ENCODE data around the gene NLRP6.
"Not testable (repeated sequence)": the region's sequence is repeated elsewhere in the genome, so short reads cannot be mapped to it uniquely, and the experiment has no call there.

NLRP6 gene

GRCh38 chr11:315516-315994, 37.3 kb downstream of the NLRP6 start:
- Histone ChIP-seq H3K9me3 (ENCODE audit: severe bottlenecking) (no peaks in the 10 kb centered on the region), H3K4me1 (ENCODE audit: insufficient read depth, poor library complexity, severe bottlenecking) (peaks cover 20% of the 10 kb centered on the region), H3K4me3 (ENCODE audit: severe bottlenecking) (peak overlapping the region; percentile 48), H3K36me3 (ENCODE audit: low read depth) (peaks cover 17% of the 10 kb centered on the region), H3K27ac (ENCODE audit: poor library complexity, severe bottlenecking) (no peak overlapping the region), H3K27me3 (ENCODE audit: insufficient read depth, poor library complexity, severe bottlenecking) (no peaks in the 10 kb centered on the region)
- ATAC-seq (ENCODE audit: low read depth): no peak
- TF ChIP-seq, protein P1, sequence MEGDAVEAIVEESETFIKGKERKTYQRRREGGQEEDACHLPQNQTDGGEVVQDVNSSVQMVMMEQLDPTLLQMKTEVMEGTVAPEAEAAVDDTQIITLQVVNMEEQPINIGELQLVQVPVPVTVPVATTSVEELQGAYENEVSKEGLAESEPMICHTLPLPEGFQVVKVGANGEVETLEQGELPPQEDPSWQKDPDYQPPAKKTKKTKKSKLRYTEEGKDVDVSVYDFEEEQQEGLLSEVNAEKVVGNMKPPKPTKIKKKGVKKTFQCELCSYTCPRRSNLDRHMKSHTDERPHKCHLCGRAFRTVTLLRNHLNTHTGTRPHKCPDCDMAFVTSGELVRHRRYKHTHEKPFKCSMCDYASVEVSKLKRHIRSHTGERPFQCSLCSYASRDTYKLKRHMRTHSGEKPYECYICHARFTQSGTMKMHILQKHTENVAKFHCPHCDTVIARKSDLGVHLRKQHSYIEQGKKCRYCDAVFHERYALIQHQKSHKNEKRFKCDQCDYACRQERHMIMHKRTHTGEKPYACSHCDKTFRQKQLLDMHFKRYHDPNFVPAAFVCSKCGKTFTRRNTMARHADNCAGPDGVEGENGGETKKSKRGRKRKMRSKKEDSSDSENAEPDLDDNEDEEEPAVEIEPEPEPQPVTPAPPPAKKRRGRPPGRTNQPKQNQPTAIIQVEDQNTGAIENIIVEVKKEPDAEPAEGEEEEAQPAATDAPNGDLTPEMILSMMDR (IDR thresholded peaks at IDR 0.05; ENCODE audit: poor library complexity, severe bottlenecking): no peak
- DNase-seq (ENCODE audit: low spot score): no peak

- TF ChIP-seq, protein P1 (IDR thresholded peaks at IDR 0.05; ENCODE audit: poor library complexity, severe bottlenecking): no peak
- Histone ChIP-seq H3K9me3 (ENCODE audit: severe bottlenecking) (no peaks in the 10 kb centered on the region), H3K27me3 (ENCODE audit: insufficient read depth, poor library complexity, severe bottlenecking) (no peaks in the 10 kb centered on the region), H3K27ac (ENCODE audit: poor library complexity, severe bottlenecking) (no peak overlapping the region), H3K36me3 (ENCODE audit: low read depth) (peaks cover 17% of the 10 kb centered on the region), H3K4me3 (ENCODE audit: severe bottlenecking) (peak overlapping the region; percentile 48), H3K4me1 (ENCODE audit: insufficient read depth, poor library complexity, severe bottlenecking) (peaks cover 20% of the 10 kb centered on the region)
- ATAC-seq (ENCODE audit: low read depth): no peak
- DNase-seq (ENCODE audit: low spot score): peak; percentile 60
Observed at GRCh38 chr11:316031-316701, 38.0 kb downstream of the NLRP6 start.

- no peak overlapping the region for H3K27ac ChIP-seq (ENCODE audit: poor library complexity, severe bottlenecking)
- H3K9me3 ChIP-seq (ENCODE audit: severe bottlenecking): no peaks in the 10 kb centered on the region
- H3K4me1 ChIP-seq (ENCODE audit: insufficient read depth, poor library complexity, severe bottlenecking): peaks cover 20% of the 10 kb centered on the region
- peaks cover 17% of the 10 kb centered on the region for H3K36me3 ChIP-seq (ENCODE audit: low read depth)
- ATAC-seq (ENCODE audit: low read depth) (no peak), DNase-seq (ENCODE audit: low spot score) (no peak)
- H3K27me3 ChIP-seq (ENCODE audit: insufficient read depth, poor library complexity, severe bottlenecking): no peaks in the 10 kb centered on the region
- TF ChIP-seq, protein P1 (IDR thresholded peaks at IDR 0.05; ENCODE audit: poor library complexity, severe bottlenecking): no peak
- no peak overlapping the region for H3K4me3 ChIP-seq (ENCODE audit: severe bottlenecking)
Observed at GRCh38 chr11:316891-317301, 38.7 kb downstream of the NLRP6 start.

DNA sequence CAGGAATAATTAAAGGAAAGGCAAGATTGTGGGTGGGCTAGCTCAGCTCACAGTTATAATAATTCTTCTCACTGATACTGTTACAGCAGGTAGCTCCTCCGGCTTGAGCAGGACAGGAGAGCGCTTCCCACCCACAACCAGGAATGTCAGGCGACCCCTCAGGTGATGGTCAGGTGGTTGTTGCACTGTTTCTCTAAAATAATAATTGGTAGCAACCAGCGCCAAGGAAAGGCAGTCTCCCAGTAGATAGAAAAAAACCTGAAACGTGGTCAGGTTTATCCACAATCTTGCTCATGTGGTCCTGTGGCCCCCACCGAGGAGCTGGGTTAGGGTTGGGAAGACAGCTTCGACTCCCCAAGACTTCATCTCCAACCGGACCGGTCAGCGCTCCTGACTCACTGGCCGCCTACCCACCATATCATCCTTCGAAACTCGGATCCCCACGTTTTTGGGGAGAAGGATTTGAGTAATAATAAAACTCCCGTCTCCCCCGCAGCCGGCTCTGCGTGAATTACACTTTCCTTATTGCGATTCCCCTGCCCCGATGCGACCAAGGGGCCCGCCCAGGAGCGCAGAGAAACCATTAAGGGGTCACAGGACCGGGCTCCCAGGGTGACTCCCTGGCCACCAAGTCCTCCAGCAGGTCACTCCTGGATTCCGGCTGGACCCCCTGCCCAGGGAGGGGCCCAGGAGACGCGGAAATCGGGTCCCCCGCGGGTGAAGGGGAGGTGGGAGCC, 39.6 kb downstream of the NLRP6 start:
- ATAC-seq (ENCODE audit: low read depth); H3K9me3 ChIP-seq (ENCODE audit: severe bottlenecking); H3K27ac ChIP-seq (ENCODE audit: poor library complexity, severe bottlenecking); H3K4me3 ChIP-seq (ENCODE audit: severe bottlenecking); DNase-seq (ENCODE audit: low spot score); H3K27me3 ChIP-seq (ENCODE audit: insufficient read depth, poor library complexity, severe bottlenecking): not testable (repeated sequence)
- peaks cover 17% of the 10 kb centered on the region for H3K36me3 ChIP-seq (ENCODE audit: low read depth)
- H3K4me1 ChIP-seq (ENCODE audit: insufficient read depth, poor library complexity, severe bottlenecking): peaks cover 20% of the 10 kb centered on the region

DNA sequence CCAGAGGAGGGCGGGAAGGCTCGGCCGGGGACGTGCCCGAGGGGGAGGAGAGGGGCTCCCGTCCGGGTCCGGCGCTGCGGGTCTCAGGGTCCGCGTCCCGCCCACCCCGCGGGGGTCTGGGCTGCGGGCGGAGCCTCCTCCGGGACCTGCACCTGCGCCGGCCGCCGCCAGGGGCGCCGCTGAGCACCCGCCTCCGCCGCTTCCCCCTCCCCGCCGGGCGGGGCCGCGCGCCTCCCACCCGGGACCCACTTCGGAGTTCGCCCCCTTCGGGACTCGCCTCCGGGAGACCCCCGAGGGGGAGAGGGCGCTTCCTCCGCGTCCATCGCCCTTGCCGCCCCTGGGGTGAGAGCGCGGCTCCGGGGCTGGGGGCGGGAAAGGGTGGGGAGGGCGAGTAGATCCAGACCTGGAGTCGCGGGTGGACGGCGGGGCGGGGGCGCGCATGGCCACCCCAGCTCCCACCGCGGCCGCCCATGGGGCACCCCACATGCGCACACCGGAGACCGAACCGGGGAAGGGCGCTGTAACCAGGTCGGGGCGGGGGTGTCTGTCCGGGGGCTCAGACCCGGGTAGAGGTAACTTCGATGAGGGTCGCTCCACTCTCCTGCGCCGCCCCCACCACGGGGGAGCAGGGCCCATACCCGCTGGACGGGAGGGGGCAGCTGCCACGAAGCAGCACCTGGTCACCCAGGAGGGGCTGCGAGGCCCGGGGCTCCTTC, 40.4 kb downstream of the NLRP6 start:
- Histone ChIP-seq H3K27ac (ENCODE audit: poor library complexity, severe bottlenecking) (peak overlapping the region; percentile 89), H3K4me3 (ENCODE audit: severe bottlenecking) (peak overlapping the region; percentile 51), H3K36me3 (ENCODE audit: low read depth) (peaks cover 17% of the 10 kb centered on the region), H3K4me1 (ENCODE audit: insufficient read depth, poor library complexity, severe bottlenecking) (peaks cover 20% of the 10 kb centered on the region)
- peak; percentile 4; the same call in 2 of the 3 replicates for ATAC-seq (ENCODE audit: low read depth)
- not testable (repeated sequence) for H3K27me3 ChIP-seq (ENCODE audit: insufficient read depth, poor library complexity, severe bottlenecking); DNase-seq (ENCODE audit: low spot score); H3K9me3 ChIP-seq (ENCODE audit: severe bottlenecking)

DNA sequence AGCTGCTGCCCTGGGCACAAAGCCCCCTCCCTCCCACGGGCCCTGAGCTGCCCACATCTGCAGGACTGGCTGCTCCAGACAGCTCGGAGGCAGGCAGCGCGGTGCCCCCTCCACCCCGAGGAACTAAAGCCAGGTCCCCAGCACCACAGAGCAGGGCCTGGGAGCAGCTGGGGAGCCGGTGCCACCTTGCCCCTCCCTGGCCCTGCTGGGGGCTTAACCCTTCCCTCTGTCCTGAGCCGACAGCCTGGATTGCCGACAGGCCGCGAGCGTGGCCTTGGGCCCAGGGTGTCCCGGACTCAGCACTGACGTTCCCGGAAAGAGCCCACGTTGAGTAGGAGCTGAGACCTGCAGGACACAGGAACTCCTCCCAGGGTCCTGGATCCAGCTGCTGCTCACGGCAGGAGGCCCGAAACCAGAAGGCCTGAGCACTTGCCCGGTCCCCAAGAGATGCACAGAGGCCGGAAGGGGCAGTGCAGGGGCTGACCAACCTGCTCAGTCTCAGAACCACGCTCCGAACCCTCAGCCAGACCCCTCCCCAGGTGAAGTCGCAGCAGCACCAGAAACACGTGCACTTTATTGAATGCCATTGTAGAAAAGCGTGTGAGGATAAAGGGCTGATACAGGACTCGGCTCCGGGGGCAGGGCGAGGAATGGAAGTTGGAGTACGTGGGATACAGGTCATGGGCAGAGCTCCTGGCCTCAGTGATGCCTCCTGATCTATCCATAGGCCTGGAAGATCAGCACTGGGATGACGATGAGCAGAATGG, 41.1 kb downstream of the NLRP6 start:
- Histone ChIP-seq H3K27ac (ENCODE audit: poor library complexity, severe bottlenecking) (peak overlapping the region; percentile 89), H3K4me3 (ENCODE audit: severe bottlenecking) (peak overlapping the region; percentile 51), H3K36me3 (ENCODE audit: low read depth) (peaks cover 17% of the 10 kb centered on the region), H3K4me1 (ENCODE audit: insufficient read depth, poor library complexity, severe bottlenecking) (peaks cover 20% of the 10 kb centered on the region)
- DNase-seq (ENCODE audit: low spot score); H3K9me3 ChIP-seq (ENCODE audit: severe bottlenecking); H3K27me3 ChIP-seq (ENCODE audit: insufficient read depth, poor library complexity, severe bottlenecking): not testable (repeated sequence)
- peak; percentile 41 for ATAC-seq (ENCODE audit: low read depth)

DNA sequence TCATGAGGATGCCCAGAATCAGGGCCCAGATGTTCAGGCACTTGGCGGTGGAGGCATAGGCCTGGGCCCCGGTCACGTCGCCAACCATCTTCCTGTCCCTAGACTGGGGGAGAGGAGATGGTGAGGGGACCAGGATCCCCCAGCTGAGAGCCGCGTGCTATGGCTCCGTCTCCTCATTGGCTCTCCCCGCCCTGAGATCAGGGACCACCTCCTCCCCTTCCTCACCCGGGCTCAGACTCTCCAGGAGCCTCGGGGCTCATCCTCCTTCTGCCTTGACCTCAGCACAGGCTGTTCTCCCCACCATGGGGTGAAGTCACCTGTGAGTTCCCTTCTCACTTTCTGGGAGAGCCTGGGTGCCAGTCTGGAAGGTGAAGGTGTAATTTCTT, 41.7 kb downstream of the NLRP6 start:
- H3K27ac ChIP-seq (ENCODE audit: poor library complexity, severe bottlenecking): peak overlapping the region; percentile 89
- peaks cover 19% of the 10 kb centered on the region for H3K4me1 ChIP-seq (ENCODE audit: insufficient read depth, poor library complexity, severe bottlenecking)
- ATAC-seq (ENCODE audit: low read depth): peak; percentile 4; the same call in 2 of the 3 replicates
- peaks cover 17% of the 10 kb centered on the region for H3K36me3 ChIP-seq (ENCODE audit: low read depth)
- not testable (repeated sequence) for DNase-seq (ENCODE audit: low spot score); H3K9me3 ChIP-seq (ENCODE audit: severe bottlenecking); H3K27me3 ChIP-seq (ENCODE audit: insufficient read depth, poor library complexity, severe bottlenecking)
- H3K4me3 ChIP-seq (ENCODE audit: severe bottlenecking): peak overlapping the region; percentile 51

All from RWPE2 (cell line).